Common myeloid progenitor, CD34-positive (primary cell): ENCODE results near the gene RERE.

ENCODE experiments used
- CTCF ChIA-PET: fragments of 350-600 bp; sonication (Branson Sonifier 250); formaldehyde crosslinking; loops from one replicate; lab custom pipeline; 2021; ENCODE audit warnings: antibody characterized with exemption; lab: Charles Lee
- POLR2A ChIA-PET: fragments of 350-600 bp; sonication (Branson Sonifier 250); formaldehyde crosslinking; loops from one replicate; lab custom pipeline; 2021; ENCODE audit warnings: antibody characterized with exemption; lab: Charles Lee
- DNase-seq, 3 donors: peaks; one replicate each; pipeline versions ENCODE4 v3.0.0 to v3.0.0-alpha.2; 2013
- H3K27ac ChIP-seq, 2 experiments: 1 replicate in 1 of 2; 2 replicates in 1 of 2; pipeline ENCODE4 v1.7.0; 2013; ENCODE audit warnings: inconsistent platforms in 2 of 2, low read length in 2 of 2, mild to moderate bottlenecking in 2 of 2, low read depth in 1 of 2, moderate library complexity in 1 of 2; ENCODE audit not compliant: severe bottlenecking in 2 of 2, insufficient read depth in 1 of 2, poor library complexity in 1 of 2
- H3K27me3 ChIP-seq, 5 experiments: replicated peaks in 2 of 5; 1 replicate in 3 of 5; 2 replicates in 2 of 5; pipeline versions ENCODE4 v1.6.1 to v1.7.0; 2013; ENCODE audit warnings: low read length in 4 of 5, mild to moderate bottlenecking in 2 of 5, moderate library complexity in 2 of 5, inconsistent platforms in 1 of 5; ENCODE audit not compliant: insufficient read depth in 5 of 5, control insufficient read depth in 4 of 5
- H3K36me3 ChIP-seq, 4 experiments: 1 replicate in 2 of 4; 2 replicates in 2 of 4; pipeline versions ENCODE4 v1.6.1 to v1.7.0; 2013; ENCODE audit warnings: low read length in 3 of 4, control low read depth in 1 of 4, mild to moderate bottlenecking in 1 of 4; ENCODE audit not compliant: control insufficient read depth in 4 of 4, insufficient read depth in 4 of 4
- H3K4me1 ChIP-seq, 4 experiments: 1 replicate in 3 of 4; 2 replicates in 1 of 4; pipeline versions ENCODE4 v1.6.1 to v1.7.1; 2013; ENCODE audit warnings: low read length in 3 of 4, mild to moderate bottlenecking in 3 of 4, control low read depth in 1 of 4, inconsistent platforms in 1 of 4, moderate library complexity in 1 of 4; ENCODE audit not compliant: control insufficient read depth in 4 of 4, insufficient read depth in 4 of 4; ENCODE audit errors: control extremely low read depth in 1 of 4
- H3K4me3 ChIP-seq, 7 experiments: 1 replicate in 4 of 7; 2 replicates in 3 of 7; pipeline versions ENCODE4 v1.5.1 to v1.7.0; 2013; ENCODE audit warnings: mild to moderate bottlenecking in 7 of 7, low read length in 6 of 7, moderate library complexity in 6 of 7, inconsistent platforms in 2 of 7, low read depth in 2 of 7, control low read depth in 1 of 7; ENCODE audit not compliant: insufficient read depth in 4 of 7, control insufficient read depth in 1 of 7; ENCODE audit errors: extremely low read depth in 1 of 7
- H3K9me3 ChIP-seq, 5 experiments: 1 replicate in 4 of 5; 2 replicates in 1 of 5; pipeline versions ENCODE4 v1.6.1 to v1.7.1; 2013; ENCODE audit warnings: low read length in 4 of 5, mild to moderate bottlenecking in 2 of 5, inconsistent platforms in 1 of 5, low read depth in 1 of 5, moderate library complexity in 1 of 5; ENCODE audit not compliant: control insufficient read depth in 4 of 5, insufficient read depth in 2 of 5; ENCODE audit errors: control extremely low read depth in 1 of 5
- WGBS: methylation state at CpG from one replicate; pipeline ENCODE4 v1.1.5; 2013; ENCODE audit not compliant: insufficient coverage; 5-methylcytosine and 5-hydroxymethylcytosine counted together

RERE gene

GRCh38 chr1:8662380-8663072, 154.9 kb downstream of the RERE start:
- H3K4me3 ChIP-seq: peak overlapping the region in 1 of 7 experiments; percentile 29
- ChIA-PET POLR2A (interaction anchor here (0.6 kb wide), 1 partner anchor 112 kb away, joined by 3 read pairs; no protein-coding TSS in a partner anchor), CTCF (interaction anchor here (0.7 to 1.7 kb wide), 4 partner anchors 9 to 45 kb away, joined by 3 to 5 read pairs (median 4); no protein-coding TSS in a partner anchor)
- 80% methylated on average over 1 of the region's 4 CpGs for WGBS
- peaks cover 43 to 81% (median 67%) of the 10 kb centered on the region in 4 experiments for H3K4me1 ChIP-seq
- H3K36me3 ChIP-seq: no peaks in the 10 kb centered on the region
- H3K27me3 ChIP-seq: no peaks in the 10 kb centered on the region
- peak overlapping the region in 1 of 2 experiments; percentile 35 for H3K27ac ChIP-seq
- H3K9me3 ChIP-seq: no peaks in the 10 kb centered on the region
- no peak for DNase-seq

GRCh38 chr1:8661185-8662110, 156.0 kb downstream of the RERE start:
- no peak for DNase-seq
- Histone ChIP-seq H3K27me3 (no peaks in the 10 kb centered on the region), H3K4me1 (peaks cover 42 to 73% (median 58%) of the 10 kb centered on the region in 4 experiments), H3K9me3 (no peaks in the 10 kb centered on the region), H3K27ac (peak overlapping the region in 1 of 2 experiments; percentile 39), H3K4me3 (peak overlapping the region in 1 of 7 experiments; percentile 2), H3K36me3 (no peaks in the 10 kb centered on the region)
- CTCF ChIA-PET: interaction anchor here (1.0 to 2.8 kb wide), 5 partner anchors 9 to 100 kb away, joined by 3 to 9 read pairs (median 3); no protein-coding TSS in a partner anchor
- 79% methylated on average over 7 of the region's 8 CpGs for WGBS
- POLR2A ChIA-PET: interaction anchor here (0.6 kb wide), 2 partner anchors 36 to 111 kb away, joined by 3 read pairs; no protein-coding TSS in a partner anchor

- peaks cover 32 to 63% (median 49%) of the 10 kb centered on the region in 4 experiments for H3K4me1 ChIP-seq
- CTCF ChIA-PET: interaction anchor here (0.7 to 2.8 kb wide), 8 partner anchors 10 to 99 kb away, joined by 3 to 9 read pairs (median 3); no protein-coding TSS in a partner anchor
- peak; percentile 29 to 82 (median 75) for DNase-seq
- H3K4me3 ChIP-seq: peak overlapping the region in 3 of 7 experiments; percentile 5 to 43 (median 6)
- H3K36me3 ChIP-seq: peaks cover 0 to 4% (median 2%) of the 10 kb centered on the region in 4 experiments
- no peaks in the 10 kb centered on the region for H3K9me3 ChIP-seq
- H3K27me3 ChIP-seq: no peaks in the 10 kb centered on the region
- WGBS: 78% methylated on average over 1 of the region's 5 CpGs
- H3K27ac ChIP-seq: peak overlapping the region in 1 of 2 experiments; percentile 39
- POLR2A ChIA-PET: interaction anchor here (0.6 to 0.9 kb wide), 3 partner anchors 15 to 43 kb away, joined by 3 to 4 read pairs (median 3); no protein-coding TSS in a partner anchor
Observed at GRCh38 chr1:8660411-8660828, 157.0 kb downstream of the RERE start.

GRCh38 chr1:8659593-8659992, 157.8 kb downstream of the RERE start:
- CTCF ChIA-PET: interaction anchor here (0.7 to 2.8 kb wide), 5 partner anchors 11 to 98 kb away, joined by 3 to 9 read pairs (median 4); no protein-coding TSS in a partner anchor
- POLR2A ChIA-PET: no interaction called here
- H3K27me3 ChIP-seq: no peaks in the 10 kb centered on the region
- H3K36me3 ChIP-seq: peaks cover 0 to 5% (median 2%) of the 10 kb centered on the region in 4 experiments
- H3K4me3 ChIP-seq: no peak overlapping the region
- peaks cover 31 to 55% (median 43%) of the 10 kb centered on the region in 4 experiments for H3K4me1 ChIP-seq
- H3K9me3 ChIP-seq: no peaks in the 10 kb centered on the region
- DNase-seq: no peak
- no peak overlapping the region for H3K27ac ChIP-seq

GRCh38 chr1:8653878-8654277, 163.6 kb downstream of the RERE start:
- Histone ChIP-seq H3K27ac (no peak overlapping the region), H3K36me3 (peaks cover 0 to 5% (median 4%) of the 10 kb centered on the region in 4 experiments), H3K27me3 (no peaks in the 10 kb centered on the region), H3K4me3 (no peak overlapping the region), H3K4me1 (peaks cover 5 to 31% (median 19%) of the 10 kb centered on the region in 4 experiments), H3K9me3 (no peaks in the 10 kb centered on the region)
- DNase-seq: no peak
- ChIA-PET CTCF (interaction anchor here (0.9 to 1.4 kb wide), 2 partner anchors 10 to 32 kb away, joined by 3 to 6 read pairs; no protein-coding TSS in a partner anchor), POLR2A (no interaction called here)
- 100% methylated on average over 2 of the region's 4 CpGs for WGBS

- POLR2A ChIA-PET: no interaction called here
- Histone ChIP-seq H3K27me3 (no peaks in the 10 kb centered on the region), H3K9me3 (no peaks in the 10 kb centered on the region), H3K4me3 (peak overlapping the region in 1 of 7 experiments; percentile 0), H3K27ac (no peak overlapping the region), H3K36me3 (peaks cover 0 to 5% (median 4%) of the 10 kb centered on the region in 4 experiments), H3K4me1 (peaks cover 5 to 41% (median 27%) of the 10 kb centered on the region in 4 experiments)
- no peak for DNase-seq
- CTCF ChIA-PET: interaction anchor here (0.8 to 2.4 kb wide), 5 partner anchors 17 to 92 kb away, joined by 3 to 8 read pairs (median 3); no protein-coding TSS in a partner anchor
- WGBS: 27% methylated on average over 3 of the region's 7 CpGs
Observed at GRCh38 chr1:8652467-8653046, 164.9 kb downstream of the RERE start.
